GM04503 (cell line): ENCODE data around the gene KPNA6.
"Not testable (repeated sequence)": the region's sequence is repeated elsewhere in the genome, so short reads cannot be mapped to it uniquely, and the experiment has no call there.

ENCODE experiments used
- DNase-seq: peaks from one replicate; pipeline ENCODE4 v3.0.0-alpha.2; 2012; ENCODE audit warnings: low read depth

KPNA6 gene

GRCh38 chr1:32107742-32108661 lies at the start of gene KPNA6:
Gene KPNA6 (plus strand): TSS chr1:32108056. CDS start chr1:32108131, 75 bp downstream.
- DNase-seq = peak; percentile 85

GRCh38 chr1:32060914-32061313 lies 46.9 kb upstream of the KPNA6 start:
- DNase-seq = no peak

- no peak for DNase-seq
Measured at GRCh38 chr1:32062867-32063230, 45.0 kb upstream of the KPNA6 start.

- DNase-seq = peak; percentile 38
Measured at GRCh38 chr1:32063261-32063681, 44.6 kb upstream of the KPNA6 start.

- not testable (repeated sequence) for DNase-seq
Measured at GRCh38 chr1:32065613-32066488, 42.0 kb upstream of the KPNA6 start.

- peak; percentile 66 for DNase-seq
Measured at GRCh38 chr1:32066489-32066873, 41.4 kb upstream of the KPNA6 start.

- DNase-seq = peak; percentile 55
Measured at GRCh38 chr1:32068957-32069588, 38.8 kb upstream of the KPNA6 start.

- no peak for DNase-seq
Measured at GRCh38 chr1:32071758-32072621, 35.9 kb upstream of the KPNA6 start.

- peak; percentile 54 for DNase-seq
Measured at GRCh38 chr1:32072622-32073298, 35.1 kb upstream of the KPNA6 start, which contains the start of gene TMEM39B. Gene TMEM39B (plus strand): TSS chr1:32072939. CDS start chr1:32073048, 109 bp downstream.

GRCh38 chr1:32073299-32074229 lies 34.3 kb upstream of the KPNA6 start:
- no peak for DNase-seq

- DNase-seq = no peak
Measured at GRCh38 chr1:32074841-32075240, 33.0 kb upstream of the KPNA6 start.

GRCh38 chr1:32077451-32077850 lies 30.4 kb upstream of the KPNA6 start:
- no peak for DNase-seq

- no peak for DNase-seq
Measured at GRCh38 chr1:32082022-32082421, 25.8 kb upstream of the KPNA6 start.

GRCh38 chr1:32086381-32086780 lies 21.5 kb upstream of the KPNA6 start:
- DNase-seq = not testable (repeated sequence)

- no peak for DNase-seq
Measured at GRCh38 chr1:32091176-32091575, 16.7 kb upstream of the KPNA6 start.

GRCh38 chr1:32091591-32091990 lies 16.3 kb upstream of the KPNA6 start:
- DNase-seq = no peak

- DNase-seq = no peak
Measured at GRCh38 chr1:32094746-32095521, 12.9 kb upstream of the KPNA6 start.

- DNase-seq = no peak
Measured at GRCh38 chr1:32099426-32099825, 8.4 kb upstream of the KPNA6 start.

- DNase-seq = no peak
Measured at GRCh38 chr1:32100359-32100758, 7.5 kb upstream of the KPNA6 start.
